GM23338 (cell line): ENCODE measurements around the gene IL1RL2. TPM values are rescaled to one million over a fixed set of nuclear protein-coding genes. Genes with fewer than 3 reads are reported as not detected.

Source experiments
- CREB1 ChIP-seq: fragments of 250-450 bp; sonication (Bioruptor Pico); IDR thresholded peaks from 2 replicates; pipeline ENCODE4 v1.5.0; 2020; ENCODE audit warnings: low read depth, mild to moderate bottlenecking, moderate library complexity
- CTCF ChIP-seq, 2 experiments: fragments of 200-600 bp in 1 of 2; sonication (generic) in 1 of 2; conservative IDR thresholded peaks; 2 replicates each; pipeline versions ENCODE4 v1.5.1 to v1.6.1; 2016 to 2017; ENCODE audit warnings: antibody characterized with exemption in 2 of 2, low read depth in 2 of 2, mild to moderate bottlenecking in 2 of 2, moderate library complexity in 1 of 2
- ETS1 ChIP-seq: IDR thresholded peaks from 2 replicates; pipeline ENCODE4 v1.6.1; 2016; ENCODE audit warnings: antibody characterized with exemption
- EZH2 ChIP-seq: fragments of 200-600 bp; sonication (generic); IDR thresholded peaks from one replicate; pipeline ENCODE4 v1.8.0; 2017; ENCODE audit warnings: antibody characterized with exemption, mild to moderate bottlenecking, low read depth; ENCODE audit not compliant: unreplicated experiment
- JUNB ChIP-seq: IDR thresholded peaks from one replicate; pipeline ENCODE4 v1.6.1; 2016; ENCODE audit warnings: antibody characterized with exemption; ENCODE audit not compliant: unreplicated experiment
- NANOG ChIP-seq: IDR thresholded peaks from 2 replicates; pipeline ENCODE4 v1.6.1; 2016; ENCODE audit warnings: antibody characterized with exemption, borderline replicate concordance
- POLR2AphosphoS5 ChIP-seq: IDR thresholded peaks from 2 replicates; pipeline ENCODE4 v1.6.1; 2016; ENCODE audit warnings: antibody characterized with exemption, low read depth
- ZNF114 ChIP-seq: fragments of 250-450 bp; sonication (Bioruptor Pico); IDR thresholded peaks from 2 replicates; pipeline ENCODE4 v1.5.0; 2020; ENCODE audit warnings: mild to moderate bottlenecking, moderate library complexity
- ZNF331 ChIP-seq: fragments of 250-450 bp; sonication (Bioruptor Pico); IDR thresholded peaks from 2 replicates; pipeline ENCODE4 v1.5.0; 2020; ENCODE audit warnings: low read depth, mild to moderate bottlenecking, moderate library complexity
- ZNF462 ChIP-seq: fragments of 250-450 bp; sonication (Bioruptor Pico); IDR thresholded peaks from 2 replicates; pipeline ENCODE4 v1.5.0; 2020; ENCODE audit warnings: mild to moderate bottlenecking, moderate library complexity
- polyA plus RNA-seq: library from polyadenylated mRNA; unstranded; fragments of >200 nt; fragmentation: Nextera tagmentation; extraction: Ambion mirVana; gene quantifications from 2 replicates; pipeline ENCODE4 v1.2.1, GENCODE V29; 2016
- total RNA-seq: library from RNA; depleted of rRNA; stranded (reverse); fragments of >200 nt; shearing (Covaris generic); gene quantifications from 2 replicates; pipeline ENCODE4 v1.2.3, GENCODE V29; 2014

Gene IL1RL2
- total and polyA plus RNA-seq, 2 experiments from 2014 or later, result not detected

- TF ChIP-seq ZNF462 (CRISPR knock-in tag) (no peak), NANOG (no peak), JUNB (no peak), CTCF (conservative IDR thresholded peaks at IDR 0.05; ENCODE audit: low read depth in 2 of 2) (no peak), EZH2 (no peak), ETS1 (no peak), CREB1 (CRISPR knock-in tag) (no peak), POLR2AphosphoS5 (no peak), ZNF114 (no peak), ZNF331 (CRISPR knock-in tag) (no peak)
Observed at GRCh38 chr2:102141011-102141943, 45.5 kb upstream of the IL1RL2 start (continued).
